ENCODE results near the gene ELK3. TPM values are rescaled to one million over a fixed set of nuclear protein-coding genes. Genes with fewer than 3 reads are reported as not detected.
A peak's percentile ranks its signal among the peaks of the same experiment; 100 is the strongest.

Gene ELK3
- polyA plus RNA-seq, 1 of the 3 experiments (the other 2 are of a cell fraction), result 33.8 TPM

DNA sequence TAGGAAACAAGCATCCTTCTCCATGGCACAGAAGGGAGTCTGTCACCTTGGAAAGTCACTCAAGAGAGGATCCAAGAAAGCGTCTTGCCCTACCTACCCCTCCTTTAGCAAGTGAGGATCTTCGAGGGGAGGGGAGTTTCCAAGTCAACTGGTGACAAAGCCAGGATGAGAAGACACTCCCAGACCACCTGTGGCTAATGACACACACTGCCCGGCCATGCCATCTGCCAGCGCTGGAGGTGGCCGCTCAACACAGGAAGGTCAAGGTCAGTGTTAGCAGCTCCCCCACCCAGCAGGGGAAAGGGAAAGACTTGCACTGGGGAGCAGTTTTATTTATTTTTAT lies 41.3 kb downstream of the ELK3 start:
- CTCF ChIA-PET, result no interaction called here
- POLR2A ChIA-PET, result no interaction called here
- H3K9ac ChIP-seq, result no peak overlapping the region

DNA sequence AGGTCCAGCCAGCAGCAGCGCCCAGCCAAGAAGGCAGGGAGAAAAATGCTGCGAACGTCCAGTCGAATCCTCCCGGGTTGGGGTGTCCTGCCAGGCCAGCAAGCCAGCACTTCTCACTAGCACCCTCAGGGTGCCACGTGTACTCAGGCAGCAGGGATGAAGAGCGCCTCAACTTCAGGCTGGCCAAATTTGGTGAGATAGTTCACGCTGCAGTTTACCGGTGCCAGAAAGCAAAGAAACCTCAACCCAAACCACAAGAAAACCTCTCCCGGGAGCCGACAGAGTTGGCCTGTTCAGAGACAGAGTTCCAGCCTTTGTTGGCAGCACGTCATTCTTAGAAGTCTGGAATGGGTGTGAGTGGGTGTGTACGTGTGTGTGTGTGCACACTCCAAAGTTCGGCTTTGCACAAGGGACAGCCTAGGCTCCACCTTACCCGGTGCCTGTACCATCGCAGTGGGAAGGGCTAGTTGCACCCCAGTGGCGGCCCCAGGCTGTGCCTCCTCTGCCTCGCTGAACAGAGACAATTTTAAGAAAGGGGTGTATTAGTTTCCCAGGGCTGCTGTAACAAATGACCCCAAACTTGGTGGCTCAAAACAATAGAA lies 42.1 kb downstream of the ELK3 start:
- peaks cover 94% of the 10 kb centered on the region for H4K20me1 ChIP-seq (ENCODE audit: insufficient read depth)
- DNase-seq, result no peak
- TF ChIP-seq TCF12 (IDR thresholded peaks at IDR 0.05) (no peak), EP300 (IDR thresholded peaks at IDR 0.05; ENCODE audit: borderline replicate concordance in 1 of 2, low read depth in 1 of 2, low read length in 1 of 2) (no peak), JUND (IDR thresholded peaks at IDR 0.05) (no peak), FOXM1 (IDR thresholded peaks at IDR 0.05; ENCODE audit: low read depth) (no peak), GATA2 (CRISPR knock-in tag; IDR thresholded peaks at IDR 0.05) (no peak)
- TF ChIP-seq, protein P1, sequence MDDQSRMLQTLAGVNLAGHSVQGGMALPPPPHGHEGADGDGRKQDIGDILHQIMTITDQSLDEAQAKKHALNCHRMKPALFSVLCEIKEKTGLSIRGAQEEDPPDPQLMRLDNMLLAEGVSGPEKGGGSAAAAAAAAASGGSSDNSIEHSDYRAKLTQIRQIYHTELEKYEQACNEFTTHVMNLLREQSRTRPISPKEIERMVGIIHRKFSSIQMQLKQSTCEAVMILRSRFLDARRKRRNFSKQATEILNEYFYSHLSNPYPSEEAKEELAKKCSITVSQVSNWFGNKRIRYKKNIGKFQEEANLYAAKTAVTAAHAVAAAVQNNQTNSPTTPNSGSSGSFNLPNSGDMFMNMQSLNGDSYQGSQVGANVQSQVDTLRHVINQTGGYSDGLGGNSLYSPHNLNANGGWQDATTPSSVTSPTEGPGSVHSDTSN (IDR thresholded peaks at IDR 0.05), result no peak
- peaks cover 18% of the 10 kb centered on the region for H3F3A ChIP-seq (replicated peaks; ENCODE audit: insufficient read depth)
- no peak overlapping the region for H2AFZ ChIP-seq (ENCODE audit: low read depth)
- 85% methylated on average over 11 of the region's 18 CpGs for WGBS (ENCODE audit: low lambda C conversion rate)
- POLR2A ChIA-PET, result no interaction called here
- peak overlapping the region in 1 of 2 experiments; percentile 89; a peak in 2 of 4 replicates for H3K27ac ChIP-seq (ENCODE audit: low read depth in 2 of 2, low read length in 1 of 2)
- no peaks in the 10 kb centered on the region for H3K27me3 ChIP-seq (ENCODE audit: insufficient read depth)
- CTCF ChIA-PET, result no interaction called here
- no peak overlapping the region for H3K9ac ChIP-seq
- no peak overlapping the region for H3K4me3 ChIP-seq (ENCODE audit: low read depth in 2 of 2, low read length in 1 of 2)
- H3K9me3 ChIP-seq, result no peaks in the 10 kb centered on the region
- no peaks in the 10 kb centered on the region for H3K9me2 ChIP-seq
- H3K4me1 ChIP-seq (ENCODE audit: control insufficient read depth in 1 of 2, insufficient read depth in 2 of 2, low read depth in 1 of 2, low read length in 1 of 2), result peaks cover 33 to 50% of the 10 kb centered on the region in 2 experiments
- peaks cover 90% of the 10 kb centered on the region for H3K79me2 ChIP-seq (ENCODE audit: insufficient read depth)
- peaks cover 0 to 14% of the 10 kb centered on the region in 2 experiments for H3K36me3 ChIP-seq (replicated peaks in 1 of 2; ENCODE audit: control insufficient read depth in 1 of 2, insufficient read depth in 2 of 2, low read length in 1 of 2)
- H3K4me2 ChIP-seq, result peak overlapping the region; percentile 68; the same call in 1 of the 2 replicates

More for the DNA sequence above, 41.3 kb downstream of the ELK3 start:
- Histone ChIP-seq H3K9me3 (no peaks in the 10 kb centered on the region), H3K4me2 (no peak overlapping the region), H3F3A (replicated peaks; ENCODE audit: insufficient read depth) (peaks cover 18% of the 10 kb centered on the region), H3K36me3 (replicated peaks in 1 of 2; ENCODE audit: control insufficient read depth in 1 of 2, insufficient read depth in 2 of 2, low read length in 1 of 2) (peaks cover 0 to 14% of the 10 kb centered on the region in 2 experiments), H4K20me1 (ENCODE audit: insufficient read depth) (peaks cover 94% of the 10 kb centered on the region), H3K27me3 (ENCODE audit: insufficient read depth) (no peaks in the 10 kb centered on the region), H3K9me2 (no peaks in the 10 kb centered on the region), H2AFZ (ENCODE audit: low read depth) (no peak overlapping the region), H3K4me3 (ENCODE audit: low read depth in 2 of 2, low read length in 1 of 2) (no peak overlapping the region), H3K79me2 (ENCODE audit: insufficient read depth) (peaks cover 90% of the 10 kb centered on the region), H3K27ac (ENCODE audit: low read depth in 2 of 2, low read length in 1 of 2) (no peak overlapping the region), H3K4me1 (ENCODE audit: control insufficient read depth in 1 of 2, insufficient read depth in 2 of 2, low read depth in 1 of 2, low read length in 1 of 2) (peaks cover 30 to 44% of the 10 kb centered on the region in 2 experiments)
- 73% methylated on average over 5 of the region's 5 CpGs for WGBS (ENCODE audit: low lambda C conversion rate)
- no peak for DNase-seq
- TF ChIP-seq JUND (IDR thresholded peaks at IDR 0.05) (no peak), EZH2phosphoT487 (IDR thresholded peaks at IDR 0.05; ENCODE audit: borderline replicate concordance, low read depth) (no peak), NFIC (IDR thresholded peaks at IDR 0.05; ENCODE audit: borderline replicate concordance) (no peak), RFX5 (IDR thresholded peaks at IDR 0.05; ENCODE audit: low read length) (no peak), SIN3A (IDR thresholded peaks at IDR 0.05; ENCODE audit: borderline replicate concordance, low read depth, low read length) (no peak), TCF12 (IDR thresholded peaks at IDR 0.05) (no peak), CHD2 (IDR thresholded peaks at IDR 0.05; ENCODE audit: low read length, partially characterized antibody) (no peak), NRF1 (IDR thresholded peaks at IDR 0.05; ENCODE audit: low read depth, low read length) (no peak), GABPA (IDR thresholded peaks at IDR 0.05; ENCODE audit: low read depth) (no peak), RXRA (IDR thresholded peaks at IDR 0.05; ENCODE audit: borderline replicate concordance, low read depth) (no peak), GATA2 (CRISPR knock-in tag; IDR thresholded peaks at IDR 0.05) (no peak)
- TF ChIP-seq, protein P2, sequence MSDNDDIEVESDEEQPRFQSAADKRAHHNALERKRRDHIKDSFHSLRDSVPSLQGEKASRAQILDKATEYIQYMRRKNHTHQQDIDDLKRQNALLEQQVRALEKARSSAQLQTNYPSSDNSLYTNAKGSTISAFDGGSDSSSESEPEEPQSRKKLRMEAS (IDR thresholded peaks at IDR 0.05; ENCODE audit: low read depth), result no peak
- TF ChIP-seq, protein P3, sequence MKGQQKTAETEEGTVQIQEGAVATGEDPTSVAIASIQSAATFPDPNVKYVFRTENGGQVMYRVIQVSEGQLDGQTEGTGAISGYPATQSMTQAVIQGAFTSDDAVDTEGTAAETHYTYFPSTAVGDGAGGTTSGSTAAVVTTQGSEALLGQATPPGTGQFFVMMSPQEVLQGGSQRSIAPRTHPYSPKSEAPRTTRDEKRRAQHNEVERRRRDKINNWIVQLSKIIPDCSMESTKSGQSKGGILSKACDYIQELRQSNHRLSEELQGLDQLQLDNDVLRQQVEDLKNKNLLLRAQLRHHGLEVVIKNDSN (IDR thresholded peaks at IDR 0.05; ENCODE audit: borderline replicate concordance, low read depth), result no peak
- TF ChIP-seq, protein P4, sequence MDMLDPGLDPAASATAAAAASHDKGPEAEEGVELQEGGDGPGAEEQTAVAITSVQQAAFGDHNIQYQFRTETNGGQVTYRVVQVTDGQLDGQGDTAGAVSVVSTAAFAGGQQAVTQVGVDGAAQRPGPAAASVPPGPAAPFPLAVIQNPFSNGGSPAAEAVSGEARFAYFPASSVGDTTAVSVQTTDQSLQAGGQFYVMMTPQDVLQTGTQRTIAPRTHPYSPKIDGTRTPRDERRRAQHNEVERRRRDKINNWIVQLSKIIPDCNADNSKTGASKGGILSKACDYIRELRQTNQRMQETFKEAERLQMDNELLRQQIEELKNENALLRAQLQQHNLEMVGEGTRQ (IDR thresholded peaks at IDR 0.05; ENCODE audit: borderline replicate concordance, low read depth, low read length), result no peak

Measured in SK-N-SH (cell line).